LNCaP clone FGC (cell line): ENCODE data around the gene DPY30.

ENCODE experiments used
- DNase-seq: peaks from one replicate; pipeline ENCODE4 v3.0.0-alpha.2; 2011; ENCODE audit warnings: low read depth
- H3K4me3 ChIP-seq: 2 replicates; pipeline ENCODE4 v1.5.1; 2011; ENCODE audit warnings: mild to moderate bottlenecking, low read depth, low read length, control low read depth
- CTCF ChIP-seq: IDR thresholded peaks from 2 replicates; pipeline ENCODE4 v1.5.1; 2012; ENCODE audit warnings: mild to moderate bottlenecking; ENCODE audit not compliant: control insufficient read depth, insufficient read depth; ENCODE audit errors: extremely low read depth

The DPY30 gene

GRCh38 chr2:32005371-32005976 is 34.1 kb downstream of the DPY30 start:
- no peak for TF ChIP-seq CTCF
- DNase-seq = no peak
- no peak overlapping the region for H3K4me3 ChIP-seq

GRCh38 chr2:32003791-32004190 is 35.8 kb downstream of the DPY30 start:
- TF ChIP-seq CTCF = no peak
- DNase-seq = no peak
- H3K4me3 ChIP-seq = no peak overlapping the region

- no peak for TF ChIP-seq CTCF
- no peak overlapping the region for H3K4me3 ChIP-seq
- no peak for DNase-seq
Observed at GRCh38 chr2:32002406-32002805, 37.2 kb downstream of the DPY30 start.

GRCh38 chr2:31999438-31999837 is 40.2 kb downstream of the DPY30 start:
- no peak for DNase-seq
- no peak for TF ChIP-seq CTCF
- H3K4me3 ChIP-seq = no peak overlapping the region

GRCh38 chr2:31998731-31999383 is 40.7 kb downstream of the DPY30 start:
- no peak for TF ChIP-seq CTCF
- no peak overlapping the region for H3K4me3 ChIP-seq
- no peak for DNase-seq

- DNase-seq = no peak
- no peak for TF ChIP-seq CTCF
- no peak overlapping the region for H3K4me3 ChIP-seq
Observed at GRCh38 chr2:31997653-31998052, 42.0 kb downstream of the DPY30 start.
